Measurements from ENCODE around the gene GARNL3. TPM values are rescaled to one million over a fixed set of nuclear protein-coding genes. Genes with fewer than 3 reads are reported as not detected.

Gene GARNL3
- total and polyA plus RNA-seq, 2 of the 13 experiments (the other 11 are each of a cell fraction or from before 2014, with no cell fraction given) = 3.9 to 11.0 TPM

DNA sequence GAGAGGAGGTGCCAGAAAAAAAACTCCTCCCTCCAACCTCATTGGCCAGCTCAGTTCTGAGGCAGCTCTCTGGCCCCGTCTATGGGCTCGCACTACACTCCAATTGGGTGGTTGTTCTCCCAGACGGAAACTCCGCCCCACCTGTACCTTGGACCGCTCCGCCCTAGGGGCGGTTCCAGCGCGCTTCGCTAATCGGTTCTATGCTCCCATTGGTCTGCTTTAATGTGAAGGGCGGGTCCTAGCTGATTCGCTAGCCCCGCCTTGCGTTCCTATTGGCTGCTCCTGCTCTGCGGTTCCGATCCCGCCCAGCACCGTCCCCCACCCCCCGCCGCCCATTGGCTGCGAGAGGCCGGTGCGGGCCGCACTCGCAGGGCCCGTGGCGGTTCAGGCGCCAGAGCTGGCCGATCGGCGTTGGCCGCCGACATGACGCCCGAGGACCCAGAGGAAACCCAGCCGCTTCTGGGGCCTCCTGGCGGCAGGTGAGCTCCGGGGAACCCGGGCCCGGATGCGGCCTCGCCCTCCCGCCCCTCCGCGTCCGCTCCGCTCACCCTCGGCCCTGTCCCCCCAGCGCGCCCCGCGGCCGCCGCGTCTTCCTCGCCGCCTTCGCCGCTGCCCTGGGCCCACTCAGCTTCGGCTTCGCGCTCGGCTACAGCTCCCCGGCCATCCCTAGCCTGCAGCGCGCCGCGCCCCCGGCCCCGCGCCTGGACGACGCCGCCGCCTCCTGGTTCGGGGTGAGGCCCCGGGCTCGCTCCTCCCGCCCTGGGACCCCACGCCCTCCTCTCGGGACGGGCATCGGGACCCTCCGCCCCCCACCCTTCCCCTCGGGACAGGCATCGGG lies 132.5 kb downstream of the GARNL3 start, which contains the start of gene SLC2A8 (continued):
- TF ChIP-seq NCOA1 (CRISPR knock-in tag; IDR thresholded peaks at IDR 0.05) (no peak), GATAD2A (CRISPR knock-in tag; IDR thresholded peaks at IDR 0.05) (no peak), CHD4 (IDR thresholded peaks at IDR 0.05; ENCODE audit: borderline replicate concordance, low read length) (no peak), SMARCE1 (IDR thresholded peaks at IDR 0.05; ENCODE audit: borderline replicate concordance) (no peak), ZNF772 (CRISPR knock-in tag; IDR thresholded peaks at IDR 0.05) (no peak; the same call in none of the 2 replicates), WIZ (CRISPR knock-in tag; IDR thresholded peaks at IDR 0.05) (no peak), DR1 (CRISPR knock-in tag; IDR thresholded peaks at IDR 0.05) (peak; percentile 78), ZSCAN29 (CRISPR knock-in tag; conservative IDR thresholded peaks at IDR 0.05) (no peak), FOSL2 (CRISPR knock-in tag; IDR thresholded peaks at IDR 0.05) (peak; percentile 18; the same call in 1 of the 2 replicates), ETV6 (CRISPR knock-in tag; conservative IDR thresholded peaks at IDR 0.05) (peak; percentile 81; the same call in 1 of the 2 replicates), ZNF484 (CRISPR knock-in tag; IDR thresholded peaks at IDR 0.05; ENCODE audit: borderline replicate concordance, low read depth) (no peak), ZNF879 (CRISPR knock-in tag; IDR thresholded peaks at IDR 0.05) (no peak), ZMYM4 (CRISPR knock-in tag; IDR thresholded peaks at IDR 0.05) (peak; percentile 73; the same call in 1 of the 2 replicates), U2AF2 (IDR thresholded peaks at IDR 0.05; ENCODE audit: low read depth, low read length) (no peak)
- TF ChIP-seq, protein P1, sequence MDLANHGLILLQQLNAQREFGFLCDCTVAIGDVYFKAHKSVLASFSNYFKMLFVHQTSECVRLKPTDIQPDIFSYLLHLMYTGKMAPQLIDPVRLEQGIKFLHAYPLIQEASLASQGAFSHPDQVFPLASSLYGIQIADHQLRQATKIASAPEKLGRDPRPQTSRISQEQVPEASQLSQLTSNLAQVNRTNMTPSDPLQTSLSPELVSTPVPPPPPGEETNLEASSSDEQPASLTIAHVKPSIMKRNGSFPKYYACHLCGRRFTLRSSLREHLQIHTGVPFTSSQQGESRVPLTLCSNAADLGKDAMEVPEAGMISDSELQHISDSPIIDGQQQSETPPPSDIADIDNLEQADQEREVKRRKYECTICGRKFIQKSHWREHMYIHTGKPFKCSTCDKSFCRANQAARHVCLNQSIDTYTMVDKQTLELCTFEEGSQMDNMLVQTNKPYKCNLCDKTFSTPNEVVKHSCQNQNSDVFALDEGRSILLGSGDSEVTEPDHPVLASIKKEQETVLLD (CRISPR knock-in tag; IDR thresholded peaks at IDR 0.05; ENCODE audit: low read depth) = peak; percentile 46; the same call in 1 of the 2 replicates
- TF ChIP-seq, protein P2, sequence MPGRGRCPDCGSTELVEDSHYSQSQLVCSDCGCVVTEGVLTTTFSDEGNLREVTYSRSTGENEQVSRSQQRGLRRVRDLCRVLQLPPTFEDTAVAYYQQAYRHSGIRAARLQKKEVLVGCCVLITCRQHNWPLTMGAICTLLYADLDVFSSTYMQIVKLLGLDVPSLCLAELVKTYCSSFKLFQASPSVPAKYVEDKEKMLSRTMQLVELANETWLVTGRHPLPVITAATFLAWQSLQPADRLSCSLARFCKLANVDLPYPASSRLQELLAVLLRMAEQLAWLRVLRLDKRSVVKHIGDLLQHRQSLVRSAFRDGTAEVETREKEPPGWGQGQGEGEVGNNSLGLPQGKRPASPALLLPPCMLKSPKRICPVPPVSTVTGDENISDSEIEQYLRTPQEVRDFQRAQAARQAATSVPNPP (CRISPR knock-in tag; IDR thresholded peaks at IDR 0.05) = no peak
- TF ChIP-seq, protein P3, sequence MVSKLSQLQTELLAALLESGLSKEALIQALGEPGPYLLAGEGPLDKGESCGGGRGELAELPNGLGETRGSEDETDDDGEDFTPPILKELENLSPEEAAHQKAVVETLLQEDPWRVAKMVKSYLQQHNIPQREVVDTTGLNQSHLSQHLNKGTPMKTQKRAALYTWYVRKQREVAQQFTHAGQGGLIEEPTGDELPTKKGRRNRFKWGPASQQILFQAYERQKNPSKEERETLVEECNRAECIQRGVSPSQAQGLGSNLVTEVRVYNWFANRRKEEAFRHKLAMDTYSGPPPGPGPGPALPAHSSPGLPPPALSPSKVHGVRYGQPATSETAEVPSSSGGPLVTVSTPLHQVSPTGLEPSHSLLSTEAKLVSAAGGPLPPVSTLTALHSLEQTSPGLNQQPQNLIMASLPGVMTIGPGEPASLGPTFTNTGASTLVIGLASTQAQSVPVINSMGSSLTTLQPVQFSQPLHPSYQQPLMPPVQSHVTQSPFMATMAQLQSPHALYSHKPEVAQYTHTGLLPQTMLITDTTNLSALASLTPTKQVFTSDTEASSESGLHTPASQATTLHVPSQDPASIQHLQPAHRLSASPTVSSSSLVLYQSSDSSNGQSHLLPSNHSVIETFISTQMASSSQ (IDR thresholded peaks at IDR 0.05; ENCODE audit: low read depth) = no peak
- TF ChIP-seq, protein P3 (CRISPR knock-in tag; IDR thresholded peaks at IDR 0.05; ENCODE audit: borderline replicate concordance) = no peak; the same call in 1 of the 2 replicates
- TF ChIP-seq, protein P4, sequence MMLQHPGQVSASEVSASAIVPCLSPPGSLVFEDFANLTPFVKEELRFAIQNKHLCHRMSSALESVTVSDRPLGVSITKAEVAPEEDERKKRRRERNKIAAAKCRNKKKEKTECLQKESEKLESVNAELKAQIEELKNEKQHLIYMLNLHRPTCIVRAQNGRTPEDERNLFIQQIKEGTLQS (CRISPR knock-in tag; IDR thresholded peaks at IDR 0.05) = peak; percentile 45; the same call in 1 of the 2 replicates
